ENCODE data around the gene BRAP.
A peak's percentile ranks its signal among the peaks of the same experiment; 100 is the strongest.
"Not testable (repeated sequence)": the region's sequence is repeated elsewhere in the genome, so short reads cannot be mapped to it uniquely, and the experiment has no call there.

Gene BRAP

GRCh38 chr12:111628505-111629260 is 57.1 kb downstream of the BRAP start:
- H3K4me3 ChIP-seq, result no peak overlapping the region
- H3K27ac ChIP-seq, result no peak overlapping the region

- H3K4me3 ChIP-seq, result no peak overlapping the region
- no peak overlapping the region for H3K27ac ChIP-seq
Measured at GRCh38 chr12:111626230-111626629, 59.5 kb downstream of the BRAP start.

- no peak overlapping the region for H3K4me3 ChIP-seq
- no peak overlapping the region for H3K27ac ChIP-seq
Measured at GRCh38 chr12:111624540-111624939, 61.2 kb downstream of the BRAP start.

GRCh38 chr12:111617841-111618240 is 67.9 kb downstream of the BRAP start:
- not testable (repeated sequence) for H3K27ac ChIP-seq, H3K4me3 ChIP-seq

GRCh38 chr12:111616177-111616623 is 69.6 kb downstream of the BRAP start:
- Histone ChIP-seq H3K4me3 (no peak overlapping the region), H3K27ac (no peak overlapping the region)

GRCh38 chr12:111607239-111607638 is 78.5 kb downstream of the BRAP start:
- H3K27ac ChIP-seq, result no peak overlapping the region
- H3K4me3 ChIP-seq, result no peak overlapping the region

GRCh38 chr12:111606767-111607230 is 79.0 kb downstream of the BRAP start:
- Histone ChIP-seq H3K4me3 (no peak overlapping the region), H3K27ac (no peak overlapping the region)

GRCh38 chr12:111605911-111606766 is 79.6 kb downstream of the BRAP start:
- Histone ChIP-seq H3K4me3 (no peak overlapping the region), H3K27ac (no peak overlapping the region)

- not testable (repeated sequence) for H3K27ac ChIP-seq, H3K4me3 ChIP-seq
Measured at GRCh38 chr12:111602857-111603256, 82.9 kb downstream of the BRAP start.

- Histone ChIP-seq H3K27ac (no peak overlapping the region), H3K4me3 (no peak overlapping the region)
Measured at GRCh38 chr12:111602348-111602747, 83.4 kb downstream of the BRAP start.

- not testable (repeated sequence) for H3K27ac ChIP-seq, H3K4me3 ChIP-seq
Measured at GRCh38 chr12:111600986-111601385, 84.8 kb downstream of the BRAP start.

- Histone ChIP-seq H3K27ac (peak overlapping the region in 19 of 21 experiments; percentile 93 to 100 (median 97)), H3K4me3 (peak overlapping the region; percentile 63 to 99 (median 92))
Measured at GRCh38 chr12:111600205-111600642, 85.5 kb downstream of the BRAP start.

- H3K4me3 ChIP-seq, result peak overlapping the region; percentile 63 to 99 (median 92)
- H3K27ac ChIP-seq, result peak overlapping the region; percentile 93 to 100 (median 98)
Measured at GRCh38 chr12:111599453-111600204, 86.1 kb downstream of the BRAP start.

GRCh38 chr12:111598637-111599452 is 86.9 kb downstream of the BRAP start, which contains the start of gene ATXN2:
TSS of gene ATXN2 (minus strand) at chr12:111599315. CDS start at chr12:111599034, 281 bp downstream.
- Histone ChIP-seq H3K4me3 (peak within 1 kb of the TSS; percentile 63 to 99 (median 92)), H3K27ac (peak within 1 kb of the TSS; percentile 93 to 100 (median 98))

GRCh38 chr12:111597831-111598636 is 87.7 kb downstream of the BRAP start:
- H3K27ac ChIP-seq, result peak overlapping the region; percentile 74 to 100 (median 98)
- peak overlapping the region; percentile 63 to 99 (median 92) for H3K4me3 ChIP-seq

GRCh38 chr12:111596985-111597830 is 88.5 kb downstream of the BRAP start:
- H3K4me3 ChIP-seq, result peak overlapping the region; percentile 63 to 99 (median 92)
- peak overlapping the region; percentile 74 to 100 (median 98) for H3K27ac ChIP-seq

GRCh38 chr12:111595341-111595835 is 90.4 kb downstream of the BRAP start:
- H3K27ac ChIP-seq, result peak overlapping the region in 1 of 21 experiments; percentile 29
- not testable (repeated sequence) for H3K4me3 ChIP-seq
